ENCODE data around the gene KCND1. TPM values are rescaled to one million over a fixed set of nuclear protein-coding genes. Genes with fewer than 3 reads are reported as not detected.
"Not testable (repeated sequence)": the region's sequence is repeated elsewhere in the genome, so short reads cannot be mapped to it uniquely, and the experiment has no call there.

KCND1 gene
- 0.32 and 0.69 TPM in 2 replicates for total RNA-seq (2014; rRNA removed)
- 1.3 TPM for polyA plus RNA-seq (2012)

- DNase-seq (ENCODE audit: low read depth), result peak; percentile 23
These were observed at the start of gene KCND1 for GRCh38 chrX:48971249-48972219. TSS of gene KCND1 (minus strand) at chrX:48971844. CDS start at chrX:48970271, 1,573 bp downstream.

- no peak for DNase-seq (ENCODE audit: low read depth)
These were observed 48.1 kb upstream of the KCND1 start for GRCh38 chrX:49019599-49020249.

GRCh38 chrX:49019050-49019449 lies 47.4 kb upstream of the KCND1 start:
- no peak for DNase-seq (ENCODE audit: low read depth)

GRCh38 chrX:49003696-49004095 lies 32.1 kb upstream of the KCND1 start:
- DNase-seq (ENCODE audit: low read depth), result no peak

- peak; percentile 89 for DNase-seq (ENCODE audit: low read depth)
These were observed 30.7 kb upstream of the KCND1 start, which contains the start of gene GRIPAP1 for GRCh38 chrX:49002091-49002935. TSS of gene GRIPAP1 (minus strand) at chrX:49002264. CDS start at chrX:49002229, 35 bp downstream.

- DNase-seq (ENCODE audit: low read depth), result peak; percentile 60
These were observed 30.0 kb upstream of the KCND1 start for GRCh38 chrX:49001521-49002090.

GRCh38 chrX:49000636-49001035 lies 29.0 kb upstream of the KCND1 start:
- no peak for DNase-seq (ENCODE audit: low read depth)

- no peak for DNase-seq (ENCODE audit: low read depth)
These were observed 27.4 kb upstream of the KCND1 start for GRCh38 chrX:48999030-48999429.

GRCh38 chrX:48998391-48998790 lies 26.7 kb upstream of the KCND1 start:
- no peak for DNase-seq (ENCODE audit: low read depth)

GRCh38 chrX:48997865-48998264 lies 26.2 kb upstream of the KCND1 start:
- DNase-seq (ENCODE audit: low read depth), result no peak

- no peak for DNase-seq (ENCODE audit: low read depth)
These were observed 25.8 kb upstream of the KCND1 start for GRCh38 chrX:48997455-48997854.

- DNase-seq (ENCODE audit: low read depth), result no peak
These were observed 25.3 kb upstream of the KCND1 start for GRCh38 chrX:48996969-48997368.

- DNase-seq (ENCODE audit: low read depth), result no peak
These were observed 20.7 kb upstream of the KCND1 start for GRCh38 chrX:48992341-48992740.

GRCh38 chrX:48989483-48989882 lies 17.8 kb upstream of the KCND1 start:
- no peak for DNase-seq (ENCODE audit: low read depth)

- DNase-seq (ENCODE audit: low read depth), result no peak
These were observed 12.3 kb upstream of the KCND1 start for GRCh38 chrX:48983896-48984295.

GRCh38 chrX:48983081-48983480 lies 11.4 kb upstream of the KCND1 start:
- no peak for DNase-seq (ENCODE audit: low read depth)

- DNase-seq (ENCODE audit: low read depth), result no peak
These were observed 9.5 kb upstream of the KCND1 start for GRCh38 chrX:48981178-48981577.

GRCh38 chrX:48980341-48980740 lies 8.7 kb upstream of the KCND1 start:
- DNase-seq (ENCODE audit: low read depth), result not testable (repeated sequence)

GRCh38 chrX:48978226-48978625 lies 6.6 kb upstream of the KCND1 start:
- no peak for DNase-seq (ENCODE audit: low read depth)

- no peak for DNase-seq (ENCODE audit: low read depth)
These were observed 4.4 kb upstream of the KCND1 start for GRCh38 chrX:48976086-48976485.

GRCh38 chrX:48975541-48975940 lies 3.9 kb upstream of the KCND1 start:
- DNase-seq (ENCODE audit: low read depth), result no peak
